HEK293 (cell line): Measurements from ENCODE around the gene CTDSP2.

Experiments used
- CTCF ChIA-PET: fragments of 350-600 bp; formaldehyde crosslinking; extraction: SDS; loops from one replicate; lab custom pipeline; 2021; ENCODE audit warnings: antibody characterized with exemption; lab: Yijun Ruan, JAX
- POLR2A ChIA-PET: fragments of 300-600 bp; formaldehyde crosslinking; extraction: SDS; loops from one replicate; lab custom pipeline; 2020; ENCODE audit warnings: antibody characterized with exemption, inconsistent platforms; lab: Yijun Ruan, JAX
- H3K27ac ChIP-seq: fragments of 200-500 bp; sonication (Bioruptor generic); 2 replicates; pipeline ENCODE4 v1.5.1; 2014; ENCODE audit warnings: low read depth, low read length, control low read depth, inconsistent platforms; ENCODE audit errors: extremely low read depth
- H3K36me3 ChIP-seq, 2 experiments: fragments of 200-500 bp in 1 of 2; sonication (Bioruptor generic) in 1 of 2; 1 replicate in 1 of 2; 2 replicates in 1 of 2; pipeline ENCODE4 v1.5.1; 2014 to 2017; ENCODE audit warnings: inconsistent platforms in 2 of 2, low read length in 2 of 2; ENCODE audit not compliant: control insufficient read depth in 2 of 2, insufficient read depth in 1 of 2
- H3K4me1 ChIP-seq: fragments of 200-500 bp; sonication (Bioruptor generic); 2 replicates; pipeline ENCODE4 v1.5.1; 2014; ENCODE audit warnings: mild to moderate bottlenecking, low read length, inconsistent platforms; ENCODE audit not compliant: control insufficient read depth, insufficient read depth
- H3K4me3 ChIP-seq: 2 replicates; pipeline ENCODE4 v1.5.1; 2011; ENCODE audit warnings: low read depth, mild to moderate bottlenecking, control low read depth, low read length, moderate library complexity
- H3K9me3 ChIP-seq: fragments of 200-500 bp; sonication (Bioruptor generic); 2 replicates; pipeline ENCODE4 v1.5.1; 2014; ENCODE audit warnings: low read depth, low read length, inconsistent platforms; ENCODE audit not compliant: control insufficient read depth, insufficient read depth
- KLF16 ChIP-seq: fragments of 450-650 bp; formaldehyde crosslinking; IDR thresholded peaks from 2 replicates; pipeline ENCODE4 v1.5.1; 2017; ENCODE audit warnings: missing biosample characterization, missing genetic modification characterization
- MZF1 ChIP-seq: fragments of 450-650 bp; formaldehyde crosslinking; IDR thresholded peaks from 2 replicates; pipeline ENCODE4 v1.5.1; 2017; ENCODE audit warnings: missing biosample characterization, missing genetic modification characterization, borderline replicate concordance
- OVOL3 ChIP-seq: fragments of 450-650 bp; formaldehyde crosslinking; IDR thresholded peaks from 2 replicates; pipeline ENCODE4 v1.5.1; 2016; ENCODE audit warnings: missing biosample characterization, missing genetic modification characterization
- PRDM4 ChIP-seq: fragments of 450-650 bp; formaldehyde crosslinking; IDR thresholded peaks from 2 replicates; pipeline ENCODE4 v1.5.1; 2017; ENCODE audit warnings: missing biosample characterization, missing genetic modification characterization
- SP2 ChIP-seq: fragments of 450-650 bp; formaldehyde crosslinking; IDR thresholded peaks from 2 replicates; pipeline ENCODE4 v1.5.1; 2016; ENCODE audit warnings: missing biosample characterization, missing genetic modification characterization
- ZFP37 ChIP-seq: fragments of 450-650 bp; formaldehyde crosslinking; IDR thresholded peaks from 2 replicates; pipeline ENCODE4 v1.5.1; 2016; ENCODE audit warnings: missing biosample characterization, missing genetic modification characterization
- ZNF132 ChIP-seq: fragments of 450-650 bp; formaldehyde crosslinking; IDR thresholded peaks from 2 replicates; pipeline ENCODE4 v1.5.1; 2017; ENCODE audit warnings: missing biosample characterization, missing genetic modification characterization, borderline replicate concordance
- ZNF133 ChIP-seq: fragments of 450-650 bp; formaldehyde crosslinking; IDR thresholded peaks from 2 replicates; pipeline ENCODE4 v1.5.1; 2016; ENCODE audit warnings: missing biosample characterization, missing genetic modification characterization
- ZNF146 ChIP-seq: fragments of 450-650 bp; formaldehyde crosslinking; IDR thresholded peaks from 2 replicates; pipeline ENCODE4 v1.5.1; 2016; ENCODE audit warnings: missing biosample characterization, missing genetic modification characterization
- ZNF148 ChIP-seq: fragments of 450-650 bp; formaldehyde crosslinking; IDR thresholded peaks from 2 replicates; pipeline ENCODE4 v1.5.0; 2017; ENCODE audit warnings: missing biosample characterization, missing genetic modification characterization, borderline replicate concordance
- ZNF155 ChIP-seq: fragments of 450-650 bp; formaldehyde crosslinking; IDR thresholded peaks from 2 replicates; pipeline ENCODE4 v1.5.1; 2016; ENCODE audit warnings: missing biosample characterization, missing genetic modification characterization
- ZNF239 ChIP-seq: fragments of 450-650 bp; formaldehyde crosslinking; IDR thresholded peaks from 2 replicates; pipeline ENCODE4 v1.5.1; 2016; ENCODE audit warnings: missing biosample characterization, missing genetic modification characterization
- ZNF266 ChIP-seq: fragments of 450-650 bp; formaldehyde crosslinking; IDR thresholded peaks from 2 replicates; pipeline ENCODE4 v1.5.1; 2016; ENCODE audit warnings: missing biosample characterization, missing genetic modification characterization, low read depth
- ZNF311 ChIP-seq: fragments of 450-650 bp; formaldehyde crosslinking; IDR thresholded peaks from 2 replicates; pipeline ENCODE4 v1.5.1; 2017; ENCODE audit warnings: missing biosample characterization, missing genetic modification characterization, borderline replicate concordance
- ZNF335 ChIP-seq: fragments of 450-650 bp; formaldehyde crosslinking; conservative IDR thresholded peaks from 2 replicates; pipeline ENCODE4 v1.5.1; 2016; ENCODE audit warnings: missing biosample characterization, missing genetic modification characterization
- ZNF341 ChIP-seq: fragments of 450-650 bp; formaldehyde crosslinking; IDR thresholded peaks from 2 replicates; pipeline ENCODE4; 2016; ENCODE audit warnings: low read depth, missing biosample characterization, missing genetic modification characterization
- ZNF48 ChIP-seq: fragments of 450-650 bp; formaldehyde crosslinking; IDR thresholded peaks from 2 replicates; pipeline ENCODE4 v1.5.1; 2016; ENCODE audit warnings: missing biosample characterization, missing genetic modification characterization
- ZNF558 ChIP-seq: fragments of 450-650 bp; formaldehyde crosslinking; IDR thresholded peaks from 2 replicates; pipeline ENCODE4 v1.5.1; 2016; ENCODE audit warnings: missing biosample characterization, missing genetic modification characterization
- ZNF561 ChIP-seq: fragments of 450-650 bp; IDR thresholded peaks from 2 replicates; pipeline ENCODE4 v1.5.1; 2018; ENCODE audit warnings: missing biosample characterization, missing genetic modification characterization, borderline replicate concordance
- ZNF600 ChIP-seq: fragments of 450-650 bp; formaldehyde crosslinking; IDR thresholded peaks from 2 replicates; pipeline ENCODE4 v1.5.1; 2016; ENCODE audit warnings: missing biosample characterization, missing genetic modification characterization
- ZNF629 ChIP-seq: fragments of 450-650 bp; formaldehyde crosslinking; IDR thresholded peaks from 2 replicates; pipeline ENCODE4 v1.5.1; 2017; ENCODE audit warnings: missing biosample characterization, missing genetic modification characterization
- ZNF677 ChIP-seq: fragments of 450-650 bp; IDR thresholded peaks from 2 replicates; pipeline ENCODE4 v1.5.0; 2018; ENCODE audit warnings: missing biosample characterization, mild to moderate bottlenecking, missing genetic modification characterization, moderate library complexity
- ZNF747 ChIP-seq: fragments of 450-650 bp; formaldehyde crosslinking; IDR thresholded peaks from 2 replicates; pipeline ENCODE4 v1.5.1; 2016; ENCODE audit warnings: missing biosample characterization, missing genetic modification characterization
- ZNF768 ChIP-seq: fragments of 450-650 bp; formaldehyde crosslinking; IDR thresholded peaks from 2 replicates; pipeline ENCODE4 v1.5.1; 2018; ENCODE audit warnings: missing biosample characterization, mild to moderate bottlenecking, missing genetic modification characterization
- ZSCAN30 ChIP-seq: fragments of 450-650 bp; IDR thresholded peaks from 2 replicates; pipeline ENCODE4 v1.5.1; 2018; ENCODE audit warnings: missing biosample characterization, mild to moderate bottlenecking, missing genetic modification characterization, moderate library complexity

The CTDSP2 gene

GRCh38 chr12:57795354-57795753, 51.2 kb downstream of the CTDSP2 start (continued):
- TF ChIP-seq ZNF629 (tag by site-specific recombination): 0 out of 2 replicates have a peak, but pooled peaks have one; percentile 18

- Histone ChIP-seq H3K4me3 (no peak overlapping the region), H3K36me3 (peaks cover 61 to 84% of the 10 kb centered on the region in 2 experiments), H3K9me3 (no peaks in the 10 kb centered on the region), H3K27ac (no peak overlapping the region), H3K4me1 (no peaks in the 10 kb centered on the region)
- ChIA-PET CTCF (interaction anchor here (0.5 to 1.7 kb wide), 6 partner anchors 9 to 112 kb away, joined by 3 to 20 read pairs (median 4); partner anchors contain the start of gene TSFM), POLR2A (no interaction called here)
- TF ChIP-seq ZNF600 (tag by site-specific recombination) (no peak), ZSCAN30 (tag by site-specific recombination) (no peak), ZNF266 (tag by site-specific recombination) (no peak), ZNF768 (tag by site-specific recombination) (no peak), KLF16 (tag by site-specific recombination) (no peak), ZNF629 (tag by site-specific recombination) (0 out of 2 replicates have a peak, but pooled peaks have one; percentile 10)
Observed at GRCh38 chr12:57793920-57794319, 52.6 kb downstream of the CTDSP2 start.

- no peaks in the 10 kb centered on the region for H3K9me3 ChIP-seq
- H3K36me3 ChIP-seq: peaks cover 47 to 57% of the 10 kb centered on the region in 2 experiments
- POLR2A ChIA-PET: interaction anchor here (0.8 to 1.7 kb wide), 2 partner anchors 12 to 19 kb away, joined by 4 to 14 read pairs (median 4); partner anchors contain the start of genes EEF1AKMT3 and METTL1
- TF ChIP-seq ZNF341 (tag by site-specific recombination) (no peak), ZNF146 (tag by site-specific recombination) (no peak), ZNF561 (tag by site-specific recombination) (no peak), ZNF558 (tag by site-specific recombination) (no peak)
- TF ChIP-seq, all 188 proteins: peak for 0
- CTCF ChIA-PET: interaction anchor here (0.6 to 1.6 kb wide), 10 partner anchors 10 to 110 kb away, joined by 3 to 12 read pairs (median 4); partner anchors contain the start of genes CYP27B1, EEF1AKMT3 and METTL1
- no peaks in the 10 kb centered on the region for H3K4me1 ChIP-seq
- H3K27ac ChIP-seq: no peak overlapping the region
- H3K4me3 ChIP-seq: no peak overlapping the region
Observed at GRCh38 chr12:57783861-57784260, 62.7 kb downstream of the CTDSP2 start.

GRCh38 chr12:57783466-57783801, 63.1 kb downstream of the CTDSP2 start:
- peaks cover 44 to 53% of the 10 kb centered on the region in 2 experiments for H3K36me3 ChIP-seq
- TF ChIP-seq ZNF311 (no peak), ZNF558 (tag by site-specific recombination) (no peak), OVOL3 (tag by site-specific recombination) (no peak), ZNF335 (tag by site-specific recombination) (no peak), ZNF155 (no peak), PRDM4 (no peak), ZNF132 (tag by site-specific recombination) (no peak), ZNF677 (tag by site-specific recombination) (no peak), ZNF48 (no peak), ZNF148 (tag by site-specific recombination) (no peak), ZNF239 (tag by site-specific recombination) (no peak), ZNF133 (tag by site-specific recombination) (no peak), MZF1 (tag by site-specific recombination) (no peak), SP2 (tag by site-specific recombination) (no peak), ZNF146 (tag by site-specific recombination) (no peak), ZFP37 (no peak), ZNF747 (tag by site-specific recombination) (no peak)
- H3K4me1 ChIP-seq: no peaks in the 10 kb centered on the region
- ChIA-PET CTCF (interaction anchor here (0.6 to 2.8 kb wide), 18 partner anchors 9 to 111 kb away, joined by 3 to 19 read pairs (median 4); partner anchors contain the start of genes AVIL, CYP27B1, EEF1AKMT3 and METTL1), POLR2A (interaction anchor here (1.0 to 1.7 kb wide), 5 partner anchors 11 to 39 kb away, joined by 3 to 14 read pairs (median 5); partner anchors contain the start of genes CDK4, EEF1AKMT3, METTL1 and TSPAN31)
- H3K27ac ChIP-seq: no peak overlapping the region
- H3K4me3 ChIP-seq: peak overlapping the region; percentile 58
- no peaks in the 10 kb centered on the region for H3K9me3 ChIP-seq
